GM12878 (cell line): ENCODE data around the gene LNX2.

Experiments used
- ESRRA ChIP-seq: IDR thresholded peaks from 2 replicates; pipeline ENCODE4 v1.6.1; 2012; ENCODE audit warnings: mild to moderate bottlenecking, low read length, improper control_type of control experiment
- HCFC1 ChIP-seq: fragments of 150-350 bp; IDR thresholded peaks from 2 replicates; pipeline ENCODE4 v1.6.1; 2014; ENCODE audit warnings: low read length
- JUND ChIP-seq: IDR thresholded peaks from 2 replicates; pipeline ENCODE4 v1.6.1; 2012; ENCODE audit warnings: low read depth, mild to moderate bottlenecking, low read length, improper control_type of control experiment, moderate library complexity
- POLR2A ChIP-seq: IDR thresholded peaks from 2 replicates; pipeline ENCODE4 v1.6.1; 2011; ENCODE audit warnings: low read depth, mild to moderate bottlenecking, low read length
- POLR2AphosphoS5 ChIP-seq: IDR thresholded peaks from 2 replicates; pipeline ENCODE4 v1.6.1; 2011; ENCODE audit warnings: mild to moderate bottlenecking, low read length, inconsistent platforms
- RCOR1 ChIP-seq: conservative IDR thresholded peaks from 2 replicates; pipeline ENCODE4 v1.6.1; 2012; ENCODE audit warnings: low read depth, low read length, improper control_type of control experiment
- TARDBP ChIP-seq: IDR thresholded peaks from 2 replicates; pipeline ENCODE4 v1.6.1; 2016; ENCODE audit warnings: borderline replicate concordance
- TF ChIP-seq, protein P1 (sequence below), 3 experiments: IDR thresholded peaks in 2 of 3; conservative IDR thresholded peaks in 1 of 3; 2 replicates each; pipeline ENCODE4 v1.5.1; 2011; ENCODE audit warnings: low read depth in 3 of 3, low read length in 3 of 3, mild to moderate bottlenecking in 3 of 3, control low read depth in 2 of 3, moderate library complexity in 2 of 3, inconsistent platforms in 1 of 3, mixed read lengths in 1 of 3; ENCODE audit not compliant: control insufficient read depth in 2 of 3, insufficient read depth in 1 of 3; ENCODE audit errors: extremely low read depth in 1 of 3
- TF ChIP-seq, protein P2 (sequence below): fragments of 450-650 bp; IDR thresholded peaks from 2 replicates; pipeline ENCODE4 v1.6.1; 2017; ENCODE audit warnings: mild to moderate bottlenecking, low read depth, inconsistent platforms; ENCODE audit not compliant: poor library complexity, severe bottlenecking
- TF ChIP-seq, protein P3 (sequence below): IDR thresholded peaks from 2 replicates; pipeline ENCODE4 v1.6.1; 2012; ENCODE audit warnings: low read depth, low read length, improper control_type of control experiment
- TF ChIP-seq, protein P4 (sequence below): fragments of 450-650 bp; IDR thresholded peaks from 2 replicates; pipeline ENCODE4 v1.6.1; 2016; ENCODE audit warnings: mild to moderate bottlenecking
- TF ChIP-seq, protein P5 (sequence below): IDR thresholded peaks from 2 replicates; pipeline ENCODE4 v1.6.1; 2012; ENCODE audit warnings: mild to moderate bottlenecking, low read depth, low read length

DNA sequence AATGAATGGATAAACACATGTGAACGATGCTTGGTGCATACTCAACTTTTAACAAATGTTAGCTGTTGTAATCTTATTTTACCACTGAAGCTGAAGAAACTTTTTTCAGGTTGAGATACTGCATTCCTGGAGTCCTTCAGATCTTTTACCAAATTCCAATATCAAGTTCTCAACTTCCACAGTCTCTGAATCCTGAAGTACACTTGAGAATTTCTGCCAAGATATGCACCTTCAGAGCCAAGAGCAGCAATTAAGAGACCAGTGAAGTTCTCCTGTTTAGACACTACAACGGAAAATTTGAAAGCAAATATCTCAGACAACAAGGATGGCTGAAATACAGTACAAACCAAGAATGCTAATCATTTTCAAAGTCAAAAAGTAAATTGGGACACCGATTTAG is 85.3 kb downstream of the LNX2 start:
- TF ChIP-seq ESRRA (no peak), JUND (no peak), POLR2AphosphoS5 (no peak), POLR2A (no peak), HCFC1 (no peak), TARDBP (no peak), RCOR1 (no peak)
- TF ChIP-seq, protein P1, sequence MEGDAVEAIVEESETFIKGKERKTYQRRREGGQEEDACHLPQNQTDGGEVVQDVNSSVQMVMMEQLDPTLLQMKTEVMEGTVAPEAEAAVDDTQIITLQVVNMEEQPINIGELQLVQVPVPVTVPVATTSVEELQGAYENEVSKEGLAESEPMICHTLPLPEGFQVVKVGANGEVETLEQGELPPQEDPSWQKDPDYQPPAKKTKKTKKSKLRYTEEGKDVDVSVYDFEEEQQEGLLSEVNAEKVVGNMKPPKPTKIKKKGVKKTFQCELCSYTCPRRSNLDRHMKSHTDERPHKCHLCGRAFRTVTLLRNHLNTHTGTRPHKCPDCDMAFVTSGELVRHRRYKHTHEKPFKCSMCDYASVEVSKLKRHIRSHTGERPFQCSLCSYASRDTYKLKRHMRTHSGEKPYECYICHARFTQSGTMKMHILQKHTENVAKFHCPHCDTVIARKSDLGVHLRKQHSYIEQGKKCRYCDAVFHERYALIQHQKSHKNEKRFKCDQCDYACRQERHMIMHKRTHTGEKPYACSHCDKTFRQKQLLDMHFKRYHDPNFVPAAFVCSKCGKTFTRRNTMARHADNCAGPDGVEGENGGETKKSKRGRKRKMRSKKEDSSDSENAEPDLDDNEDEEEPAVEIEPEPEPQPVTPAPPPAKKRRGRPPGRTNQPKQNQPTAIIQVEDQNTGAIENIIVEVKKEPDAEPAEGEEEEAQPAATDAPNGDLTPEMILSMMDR (IDR thresholded peaks at IDR 0.05 in 2 of 3, conservative IDR thresholded peaks at IDR 0.05 in 1 of 3; ENCODE audit: control insufficient read depth in 2 of 3, extremely low read depth in 1 of 3, insufficient read depth in 1 of 3, low read depth in 3 of 3, low read length in 3 of 3), result no peak
- TF ChIP-seq, protein P2, sequence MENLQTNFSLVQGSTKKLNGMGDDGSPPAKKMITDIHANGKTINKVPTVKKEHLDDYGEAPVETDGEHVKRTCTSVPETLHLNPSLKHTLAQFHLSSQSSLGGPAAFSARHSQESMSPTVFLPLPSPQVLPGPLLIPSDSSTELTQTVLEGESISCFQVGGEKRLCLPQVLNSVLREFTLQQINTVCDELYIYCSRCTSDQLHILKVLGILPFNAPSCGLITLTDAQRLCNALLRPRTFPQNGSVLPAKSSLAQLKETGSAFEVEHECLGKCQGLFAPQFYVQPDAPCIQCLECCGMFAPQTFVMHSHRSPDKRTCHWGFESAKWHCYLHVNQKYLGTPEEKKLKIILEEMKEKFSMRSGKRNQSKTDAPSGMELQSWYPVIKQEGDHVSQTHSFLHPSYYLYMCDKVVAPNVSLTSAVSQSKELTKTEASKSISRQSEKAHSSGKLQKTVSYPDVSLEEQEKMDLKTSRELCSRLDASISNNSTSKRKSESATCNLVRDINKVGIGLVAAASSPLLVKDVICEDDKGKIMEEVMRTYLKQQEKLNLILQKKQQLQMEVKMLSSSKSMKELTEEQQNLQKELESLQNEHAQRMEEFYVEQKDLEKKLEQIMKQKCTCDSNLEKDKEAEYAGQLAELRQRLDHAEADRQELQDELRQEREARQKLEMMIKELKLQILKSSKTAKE, result no peak
- TF ChIP-seq, protein P3, sequence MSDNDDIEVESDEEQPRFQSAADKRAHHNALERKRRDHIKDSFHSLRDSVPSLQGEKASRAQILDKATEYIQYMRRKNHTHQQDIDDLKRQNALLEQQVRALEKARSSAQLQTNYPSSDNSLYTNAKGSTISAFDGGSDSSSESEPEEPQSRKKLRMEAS, result no peak
- TF ChIP-seq, protein P4, sequence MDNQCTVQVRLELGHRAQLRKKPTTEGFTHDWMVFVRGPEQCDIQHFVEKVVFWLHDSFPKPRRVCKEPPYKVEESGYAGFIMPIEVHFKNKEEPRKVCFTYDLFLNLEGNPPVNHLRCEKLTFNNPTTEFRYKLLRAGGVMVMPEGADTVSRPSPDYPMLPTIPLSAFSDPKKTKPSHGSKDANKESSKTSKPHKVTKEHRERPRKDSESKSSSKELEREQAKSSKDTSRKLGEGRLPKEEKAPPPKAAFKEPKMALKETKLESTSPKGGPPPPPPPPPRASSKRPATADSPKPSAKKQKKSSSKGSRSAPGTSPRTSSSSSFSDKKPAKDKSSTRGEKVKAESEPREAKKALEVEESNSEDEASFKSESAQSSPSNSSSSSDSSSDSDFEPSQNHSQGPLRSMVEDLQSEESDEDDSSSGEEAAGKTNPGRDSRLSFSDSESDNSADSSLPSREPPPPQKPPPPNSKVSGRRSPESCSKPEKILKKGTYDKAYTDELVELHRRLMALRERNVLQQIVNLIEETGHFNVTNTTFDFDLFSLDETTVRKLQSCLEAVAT, result no peak
- TF ChIP-seq, protein P5, sequence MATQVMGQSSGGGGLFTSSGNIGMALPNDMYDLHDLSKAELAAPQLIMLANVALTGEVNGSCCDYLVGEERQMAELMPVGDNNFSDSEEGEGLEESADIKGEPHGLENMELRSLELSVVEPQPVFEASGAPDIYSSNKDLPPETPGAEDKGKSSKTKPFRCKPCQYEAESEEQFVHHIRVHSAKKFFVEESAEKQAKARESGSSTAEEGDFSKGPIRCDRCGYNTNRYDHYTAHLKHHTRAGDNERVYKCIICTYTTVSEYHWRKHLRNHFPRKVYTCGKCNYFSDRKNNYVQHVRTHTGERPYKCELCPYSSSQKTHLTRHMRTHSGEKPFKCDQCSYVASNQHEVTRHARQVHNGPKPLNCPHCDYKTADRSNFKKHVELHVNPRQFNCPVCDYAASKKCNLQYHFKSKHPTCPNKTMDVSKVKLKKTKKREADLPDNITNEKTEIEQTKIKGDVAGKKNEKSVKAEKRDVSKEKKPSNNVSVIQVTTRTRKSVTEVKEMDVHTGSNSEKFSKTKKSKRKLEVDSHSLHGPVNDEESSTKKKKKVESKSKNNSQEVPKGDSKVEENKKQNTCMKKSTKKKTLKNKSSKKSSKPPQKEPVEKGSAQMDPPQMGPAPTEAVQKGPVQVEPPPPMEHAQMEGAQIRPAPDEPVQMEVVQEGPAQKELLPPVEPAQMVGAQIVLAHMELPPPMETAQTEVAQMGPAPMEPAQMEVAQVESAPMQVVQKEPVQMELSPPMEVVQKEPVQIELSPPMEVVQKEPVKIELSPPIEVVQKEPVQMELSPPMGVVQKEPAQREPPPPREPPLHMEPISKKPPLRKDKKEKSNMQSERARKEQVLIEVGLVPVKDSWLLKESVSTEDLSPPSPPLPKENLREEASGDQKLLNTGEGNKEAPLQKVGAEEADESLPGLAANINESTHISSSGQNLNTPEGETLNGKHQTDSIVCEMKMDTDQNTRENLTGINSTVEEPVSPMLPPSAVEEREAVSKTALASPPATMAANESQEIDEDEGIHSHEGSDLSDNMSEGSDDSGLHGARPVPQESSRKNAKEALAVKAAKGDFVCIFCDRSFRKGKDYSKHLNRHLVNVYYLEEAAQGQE, result no peak
